Measurements from ENCODE around the gene ME3.

DNA sequence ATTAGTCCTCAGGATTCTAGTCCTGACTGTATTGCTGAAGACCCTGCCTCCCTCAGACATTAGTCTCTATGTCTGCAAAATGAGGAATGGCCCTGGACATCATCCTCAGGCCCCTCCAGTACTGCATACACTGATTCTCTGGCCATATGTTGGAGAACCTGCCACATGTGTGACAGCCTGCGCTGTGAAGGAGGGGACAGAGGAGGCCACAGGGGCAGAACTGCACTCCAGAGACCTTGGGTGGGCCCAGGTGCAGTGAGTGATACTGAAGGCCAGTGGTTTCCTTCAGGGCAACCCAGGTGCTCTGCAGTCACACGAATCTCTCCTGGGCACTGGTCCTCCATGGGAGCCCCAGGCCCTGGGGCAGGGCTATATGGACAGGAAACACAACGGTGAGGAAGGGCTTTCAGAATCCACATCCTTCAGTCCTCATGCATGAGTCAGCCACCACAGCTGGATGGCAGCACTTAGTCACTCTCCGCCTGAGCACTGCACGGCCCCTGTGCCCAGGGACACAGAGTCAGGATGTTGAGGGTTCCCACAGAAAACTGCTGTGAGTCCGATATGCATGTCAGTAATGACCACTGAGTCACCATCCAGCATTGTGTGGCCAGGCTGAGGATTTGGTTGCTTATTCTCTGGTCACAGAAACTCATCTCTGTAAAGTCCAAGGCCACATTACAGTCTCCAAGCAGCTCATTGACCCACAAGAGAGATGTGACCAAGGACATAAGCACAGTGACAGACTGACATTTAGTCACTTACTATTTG, 39.7 kb downstream of the ME3 start:
- TF ChIP-seq, protein P1, sequence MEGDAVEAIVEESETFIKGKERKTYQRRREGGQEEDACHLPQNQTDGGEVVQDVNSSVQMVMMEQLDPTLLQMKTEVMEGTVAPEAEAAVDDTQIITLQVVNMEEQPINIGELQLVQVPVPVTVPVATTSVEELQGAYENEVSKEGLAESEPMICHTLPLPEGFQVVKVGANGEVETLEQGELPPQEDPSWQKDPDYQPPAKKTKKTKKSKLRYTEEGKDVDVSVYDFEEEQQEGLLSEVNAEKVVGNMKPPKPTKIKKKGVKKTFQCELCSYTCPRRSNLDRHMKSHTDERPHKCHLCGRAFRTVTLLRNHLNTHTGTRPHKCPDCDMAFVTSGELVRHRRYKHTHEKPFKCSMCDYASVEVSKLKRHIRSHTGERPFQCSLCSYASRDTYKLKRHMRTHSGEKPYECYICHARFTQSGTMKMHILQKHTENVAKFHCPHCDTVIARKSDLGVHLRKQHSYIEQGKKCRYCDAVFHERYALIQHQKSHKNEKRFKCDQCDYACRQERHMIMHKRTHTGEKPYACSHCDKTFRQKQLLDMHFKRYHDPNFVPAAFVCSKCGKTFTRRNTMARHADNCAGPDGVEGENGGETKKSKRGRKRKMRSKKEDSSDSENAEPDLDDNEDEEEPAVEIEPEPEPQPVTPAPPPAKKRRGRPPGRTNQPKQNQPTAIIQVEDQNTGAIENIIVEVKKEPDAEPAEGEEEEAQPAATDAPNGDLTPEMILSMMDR (IDR thresholded peaks at IDR 0.05; ENCODE audit: low read length), result no peak
- TF ChIP-seq EZH2 (optimal IDR thresholded peaks at IDR 0.05; ENCODE audit: low read depth, low read length), result no peak

Data from MM.1S (cell line).